ENCODE data around the gene COP1. TPM values are rescaled to one million over a fixed set of nuclear protein-coding genes. Genes with fewer than 3 reads are reported as not detected.

The COP1 gene
- total RNA-seq, 1 experiment from 2014 or later, result 33.1 TPM

DNA sequence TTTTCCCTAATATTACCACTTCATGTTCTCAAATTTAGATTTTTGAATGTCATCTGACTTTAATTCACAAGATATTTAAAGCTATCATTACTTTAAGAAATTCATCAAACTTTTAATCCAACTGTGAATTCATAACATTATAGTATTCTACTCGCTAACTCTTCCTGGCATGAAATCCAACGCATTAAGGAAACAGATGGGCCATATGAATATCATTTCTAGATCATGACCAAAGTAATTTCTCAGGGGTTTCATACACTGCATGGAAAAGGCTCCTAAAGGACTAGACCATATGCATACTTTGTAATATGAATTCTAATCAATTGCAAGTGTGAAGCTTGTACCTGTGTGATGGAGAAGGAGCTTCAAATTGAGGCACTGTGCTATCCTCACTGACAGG lies 72.4 kb downstream of the COP1 start:
- Histone ChIP-seq H3K36me3 (ENCODE audit: control insufficient read depth in 1 of 2, insufficient read depth in 2 of 2, low read length in 2 of 2) (no peaks in the 10 kb centered on the region), H3K4me2 (ENCODE audit: low read length) (no peak overlapping the region), H3K27ac (ENCODE audit: low read depth, low read length) (no peak overlapping the region), H3K4me3 (replicated peaks in 1 of 2; ENCODE audit: low read depth in 1 of 2, low read length in 2 of 2) (no peak overlapping the region), H4K20me1 (ENCODE audit: insufficient read depth) (0 out of 2 replicates have a peak, but pooled peaks cover 5% of the 10 kb centered on the region), H3K27me3 (ENCODE audit: insufficient read depth, low read length) (no peaks in the 10 kb centered on the region), H3K9me3 (ENCODE audit: control insufficient read depth in 1 of 2, insufficient read depth in 1 of 2, low read depth in 1 of 2, low read length in 2 of 2) (no peaks in the 10 kb centered on the region), H3K4me1 (ENCODE audit: control insufficient read depth in 1 of 2, insufficient read depth in 2 of 2, low read length in 2 of 2) (no peaks in the 10 kb centered on the region), H3K9me2 (ENCODE audit: insufficient read depth) (no peaks in the 10 kb centered on the region), H3K79me2 (ENCODE audit: insufficient read depth, low read length) (peaks cover 22% of the 10 kb centered on the region), H3K9ac (ENCODE audit: low read length) (no peak overlapping the region), H2AFZ (ENCODE audit: low read depth, low read length, poor library complexity, severe bottlenecking) (no peak overlapping the region)
- ChIA-PET POLR2A (no interaction called here), RAD21 (ENCODE audit: low non-redundant PET in 1 of 2, low total read pairs in 2 of 2, uncharacterized antibody in 2 of 2, unreplicated experiment in 2 of 2) (no interaction called here), CTCF (no interaction called here)
- no TSS peak for BruUV-seq (replicated peaks)
- ATAC-seq (no peak), DNase-seq (ENCODE audit: low read depth, low spot score) (no peak)
- TF ChIP-seq ZNF274 (IDR thresholded peaks at IDR 0.05; ENCODE audit: low read depth, low read length), result no peak
- no peak for TF ChIP-seq CBX3 (IDR thresholded peaks at IDR 0.05; ENCODE audit: low read depth)
- TF ChIP-seq, protein P1, sequence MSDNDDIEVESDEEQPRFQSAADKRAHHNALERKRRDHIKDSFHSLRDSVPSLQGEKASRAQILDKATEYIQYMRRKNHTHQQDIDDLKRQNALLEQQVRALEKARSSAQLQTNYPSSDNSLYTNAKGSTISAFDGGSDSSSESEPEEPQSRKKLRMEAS (IDR thresholded peaks at IDR 0.05), result no peak
- no peak for TF ChIP-seq FOSL1 (IDR thresholded peaks at IDR 0.05; ENCODE audit: low read depth)
- TF ChIP-seq, protein P2, sequence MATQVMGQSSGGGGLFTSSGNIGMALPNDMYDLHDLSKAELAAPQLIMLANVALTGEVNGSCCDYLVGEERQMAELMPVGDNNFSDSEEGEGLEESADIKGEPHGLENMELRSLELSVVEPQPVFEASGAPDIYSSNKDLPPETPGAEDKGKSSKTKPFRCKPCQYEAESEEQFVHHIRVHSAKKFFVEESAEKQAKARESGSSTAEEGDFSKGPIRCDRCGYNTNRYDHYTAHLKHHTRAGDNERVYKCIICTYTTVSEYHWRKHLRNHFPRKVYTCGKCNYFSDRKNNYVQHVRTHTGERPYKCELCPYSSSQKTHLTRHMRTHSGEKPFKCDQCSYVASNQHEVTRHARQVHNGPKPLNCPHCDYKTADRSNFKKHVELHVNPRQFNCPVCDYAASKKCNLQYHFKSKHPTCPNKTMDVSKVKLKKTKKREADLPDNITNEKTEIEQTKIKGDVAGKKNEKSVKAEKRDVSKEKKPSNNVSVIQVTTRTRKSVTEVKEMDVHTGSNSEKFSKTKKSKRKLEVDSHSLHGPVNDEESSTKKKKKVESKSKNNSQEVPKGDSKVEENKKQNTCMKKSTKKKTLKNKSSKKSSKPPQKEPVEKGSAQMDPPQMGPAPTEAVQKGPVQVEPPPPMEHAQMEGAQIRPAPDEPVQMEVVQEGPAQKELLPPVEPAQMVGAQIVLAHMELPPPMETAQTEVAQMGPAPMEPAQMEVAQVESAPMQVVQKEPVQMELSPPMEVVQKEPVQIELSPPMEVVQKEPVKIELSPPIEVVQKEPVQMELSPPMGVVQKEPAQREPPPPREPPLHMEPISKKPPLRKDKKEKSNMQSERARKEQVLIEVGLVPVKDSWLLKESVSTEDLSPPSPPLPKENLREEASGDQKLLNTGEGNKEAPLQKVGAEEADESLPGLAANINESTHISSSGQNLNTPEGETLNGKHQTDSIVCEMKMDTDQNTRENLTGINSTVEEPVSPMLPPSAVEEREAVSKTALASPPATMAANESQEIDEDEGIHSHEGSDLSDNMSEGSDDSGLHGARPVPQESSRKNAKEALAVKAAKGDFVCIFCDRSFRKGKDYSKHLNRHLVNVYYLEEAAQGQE (IDR thresholded peaks at IDR 0.05; ENCODE audit: low read depth), result no peak
- TF ChIP-seq CEBPB (IDR thresholded peaks at IDR 0.05; ENCODE audit: low read depth), result no peak
- TF ChIP-seq TCF7L2 (IDR thresholded peaks at IDR 0.05; ENCODE audit: borderline replicate concordance, extremely low read depth, insufficient read depth, insufficient read length), result no peak
- TF ChIP-seq EZH2phosphoT487 (IDR thresholded peaks at IDR 0.05; ENCODE audit: borderline replicate concordance), result no peak
- TF ChIP-seq JUND (IDR thresholded peaks at IDR 0.05), result no peak
- no peak for TF ChIP-seq ELF1 (IDR thresholded peaks at IDR 0.05; ENCODE audit: borderline replicate concordance, low read depth)
- TF ChIP-seq, protein P3, sequence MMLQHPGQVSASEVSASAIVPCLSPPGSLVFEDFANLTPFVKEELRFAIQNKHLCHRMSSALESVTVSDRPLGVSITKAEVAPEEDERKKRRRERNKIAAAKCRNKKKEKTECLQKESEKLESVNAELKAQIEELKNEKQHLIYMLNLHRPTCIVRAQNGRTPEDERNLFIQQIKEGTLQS (IDR thresholded peaks at IDR 0.05), result no peak
- TF ChIP-seq EZH2 (IDR thresholded peaks at IDR 0.05), result no peak
- no peak for TF ChIP-seq ZFX (IDR thresholded peaks at IDR 0.05)
- no peak for TF ChIP-seq SRF (IDR thresholded peaks at IDR 0.05; ENCODE audit: low read depth)
- TF ChIP-seq YY1 (IDR thresholded peaks at IDR 0.05; ENCODE audit: extremely low read depth, insufficient replicate concordance, low read depth, low read length), result no peak
- intact Hi-C loops (cut with micrococcal nuclease), result no loop called here

Measured in HCT116 (cell line).